Heart left ventricle (tissue), 13 donors: ENCODE results near the gene COL11A2.

Source experiments
- POLR2A ChIP-seq, 2 donors: fragments of 450-650 bp; IDR thresholded peaks; one replicate each; pipeline ENCODE4 v1.6.1; 2017; ENCODE audit warnings: antibody characterized with exemption in 2 of 2, mild to moderate bottlenecking in 2 of 2, moderate library complexity in 2 of 2
- TF ChIP-seq, protein P1 (sequence below), 12 donors: fragments of 200-600 bp; sonication (generic) in 4 of 12; IDR thresholded peaks; one replicate each; pipeline versions ENCODE4 v1.5.0 to v1.8.0; 2018 to 2022; ENCODE audit warnings: antibody characterized with exemption in 12 of 12, mild to moderate bottlenecking in 5 of 12
- donor health status: ischemic (EF 13 %, LVEDD 7.1; RV severe dilation, severe dysfunction).
- donor health status: DM: no; HTN: yes; CAD: no.
- donor health status: DM: no; HTN: no; CAD: no.
- donor health status: ischemic (EF 25% LVEDD 6.9; RV normal size, moderate dysfunction).
- donor health status: ischemic (EF 25% LVEDD 5.7; RV mildly dilated, moderate dysfunction).
- donor health status: ischemic (EF 35%, LVEDD 5.7; RV mildly dilated, moderate dysfunction).
- donor health status: nonischemic (EF 11% LVEDD 7.7; RV severe dilation, severe dysfunction).
- donor health status: DM: yes; HTN: yes; CAD: no.
- donor health status: PGD.
- donor health status: ischemic (EF 29% LVEDD 5.4; RV normal size, mild dysfunction).
- donor health status: nonischemic (EF 23%, LVEDD 6.1; RV moderate dilation, normal function).

- TF ChIP-seq, protein P1, sequence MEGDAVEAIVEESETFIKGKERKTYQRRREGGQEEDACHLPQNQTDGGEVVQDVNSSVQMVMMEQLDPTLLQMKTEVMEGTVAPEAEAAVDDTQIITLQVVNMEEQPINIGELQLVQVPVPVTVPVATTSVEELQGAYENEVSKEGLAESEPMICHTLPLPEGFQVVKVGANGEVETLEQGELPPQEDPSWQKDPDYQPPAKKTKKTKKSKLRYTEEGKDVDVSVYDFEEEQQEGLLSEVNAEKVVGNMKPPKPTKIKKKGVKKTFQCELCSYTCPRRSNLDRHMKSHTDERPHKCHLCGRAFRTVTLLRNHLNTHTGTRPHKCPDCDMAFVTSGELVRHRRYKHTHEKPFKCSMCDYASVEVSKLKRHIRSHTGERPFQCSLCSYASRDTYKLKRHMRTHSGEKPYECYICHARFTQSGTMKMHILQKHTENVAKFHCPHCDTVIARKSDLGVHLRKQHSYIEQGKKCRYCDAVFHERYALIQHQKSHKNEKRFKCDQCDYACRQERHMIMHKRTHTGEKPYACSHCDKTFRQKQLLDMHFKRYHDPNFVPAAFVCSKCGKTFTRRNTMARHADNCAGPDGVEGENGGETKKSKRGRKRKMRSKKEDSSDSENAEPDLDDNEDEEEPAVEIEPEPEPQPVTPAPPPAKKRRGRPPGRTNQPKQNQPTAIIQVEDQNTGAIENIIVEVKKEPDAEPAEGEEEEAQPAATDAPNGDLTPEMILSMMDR (IDR thresholded peaks at IDR 0.05): no peak
- TF ChIP-seq POLR2A (IDR thresholded peaks at IDR 0.05): no peak
Observed at GRCh38 chr6:33124947-33125346, 67.3 kb downstream of the COL11A2 start.
